D721Med (cell line): ENCODE data around the gene KCNK1.

Experiments used
- DNase-seq: peaks from one replicate; pipeline ENCODE4 v3.0.0; 2011; ENCODE audit warnings: low spot score; ENCODE audit not compliant: insufficient read length
- FAIRE-seq: peaks from 2 replicates; lab custom pipeline; 2011; peaks lifted over from hg19 to GRCh38; lab: Jason Lieb, UNC
- TF ChIP-seq, protein P1 (sequence below): IDR thresholded peaks from 2 replicates; pipeline ENCODE4 v1.5.1; 2012; ENCODE audit warnings: mild to moderate bottlenecking, control low read depth; ENCODE audit not compliant: insufficient read depth; ENCODE audit errors: missing control alignments

The KCNK1 gene

GRCh38 chr1:233575450-233575849 is 38.5 kb upstream of the KCNK1 start:
- TF ChIP-seq, protein P1, sequence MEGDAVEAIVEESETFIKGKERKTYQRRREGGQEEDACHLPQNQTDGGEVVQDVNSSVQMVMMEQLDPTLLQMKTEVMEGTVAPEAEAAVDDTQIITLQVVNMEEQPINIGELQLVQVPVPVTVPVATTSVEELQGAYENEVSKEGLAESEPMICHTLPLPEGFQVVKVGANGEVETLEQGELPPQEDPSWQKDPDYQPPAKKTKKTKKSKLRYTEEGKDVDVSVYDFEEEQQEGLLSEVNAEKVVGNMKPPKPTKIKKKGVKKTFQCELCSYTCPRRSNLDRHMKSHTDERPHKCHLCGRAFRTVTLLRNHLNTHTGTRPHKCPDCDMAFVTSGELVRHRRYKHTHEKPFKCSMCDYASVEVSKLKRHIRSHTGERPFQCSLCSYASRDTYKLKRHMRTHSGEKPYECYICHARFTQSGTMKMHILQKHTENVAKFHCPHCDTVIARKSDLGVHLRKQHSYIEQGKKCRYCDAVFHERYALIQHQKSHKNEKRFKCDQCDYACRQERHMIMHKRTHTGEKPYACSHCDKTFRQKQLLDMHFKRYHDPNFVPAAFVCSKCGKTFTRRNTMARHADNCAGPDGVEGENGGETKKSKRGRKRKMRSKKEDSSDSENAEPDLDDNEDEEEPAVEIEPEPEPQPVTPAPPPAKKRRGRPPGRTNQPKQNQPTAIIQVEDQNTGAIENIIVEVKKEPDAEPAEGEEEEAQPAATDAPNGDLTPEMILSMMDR = no peak
- DNase-seq (no peak), FAIRE-seq (peak; percentile 21)

GRCh38 chr1:233582439-233582838 is 31.5 kb upstream of the KCNK1 start:
- DNase-seq (no peak), FAIRE-seq (peak; percentile 25)
- TF ChIP-seq, protein P1 = no peak

DNA sequence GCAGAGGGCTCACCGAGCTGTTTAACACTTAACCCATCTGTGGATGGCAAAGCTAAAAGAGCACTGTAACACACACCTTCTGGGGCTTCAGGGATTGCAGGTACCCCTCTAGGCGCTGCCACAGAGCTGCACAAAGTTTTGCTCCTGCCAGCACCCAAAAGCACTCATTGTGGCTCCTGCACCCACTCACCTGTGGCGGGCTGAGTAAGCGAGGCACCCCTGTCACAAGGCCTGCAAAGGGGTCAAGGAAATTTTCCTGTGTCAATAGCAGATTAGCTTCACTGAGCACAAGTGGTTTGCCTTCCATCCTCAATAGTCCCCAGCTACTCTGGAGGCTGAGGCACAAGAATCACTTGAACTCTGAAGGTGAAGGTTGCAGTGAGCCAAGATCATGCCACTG is 29.5 kb upstream of the KCNK1 start:
- TF ChIP-seq, protein P1 = no peak
- no peak for FAIRE-seq
- no peak for DNase-seq

DNA sequence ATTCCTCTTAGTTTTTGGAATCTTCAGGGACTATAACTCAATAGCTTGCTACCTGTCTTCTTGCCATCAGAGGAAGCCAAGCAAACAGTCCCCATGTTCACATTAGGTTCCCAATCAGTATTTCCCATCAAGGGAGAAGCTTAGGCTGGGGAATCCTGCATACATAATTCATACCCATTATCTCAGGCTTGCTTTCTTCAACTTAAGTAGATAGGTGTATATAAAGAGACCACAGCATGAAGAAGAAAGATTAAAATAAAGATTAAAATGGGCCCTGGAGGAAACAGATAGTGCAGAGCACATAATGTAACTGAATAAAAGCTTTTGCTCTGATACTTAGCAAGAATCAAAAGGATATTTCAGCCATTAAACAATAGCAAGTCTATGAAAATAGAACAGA is 29.0 kb upstream of the KCNK1 start:
- TF ChIP-seq, protein P1 = no peak
- FAIRE-seq = no peak
- DNase-seq = no peak

- TF ChIP-seq, protein P1 = no peak
- FAIRE-seq = no peak
- no peak for DNase-seq
Observed at GRCh38 chr1:233586301-233586700, 27.6 kb upstream of the KCNK1 start.

- no peak for FAIRE-seq
- TF ChIP-seq, protein P1 = no peak
- no peak for DNase-seq
Observed at GRCh38 chr1:233587196-233587595, 26.7 kb upstream of the KCNK1 start.

- DNase-seq (no peak), FAIRE-seq (no peak)
Observed at GRCh38 chr1:233587958-233588799, 25.7 kb upstream of the KCNK1 start.

More at GRCh38 chr1:233587958-233588799, 25.7 kb upstream of the KCNK1 start:
- TF ChIP-seq, protein P1 = no peak
